ENCODE measurements around the gene NEDD1. TPM values are rescaled to one million over a fixed set of nuclear protein-coding genes. Genes with fewer than 3 reads are reported as not detected.
A peak's percentile ranks its signal among the peaks of the same experiment; 100 is the strongest.

The NEDD1 gene
- polyA plus RNA-seq, 2 of the 4 experiments (the other 2 are of a cell fraction), result 23.4 to 73.5 TPM

DNA sequence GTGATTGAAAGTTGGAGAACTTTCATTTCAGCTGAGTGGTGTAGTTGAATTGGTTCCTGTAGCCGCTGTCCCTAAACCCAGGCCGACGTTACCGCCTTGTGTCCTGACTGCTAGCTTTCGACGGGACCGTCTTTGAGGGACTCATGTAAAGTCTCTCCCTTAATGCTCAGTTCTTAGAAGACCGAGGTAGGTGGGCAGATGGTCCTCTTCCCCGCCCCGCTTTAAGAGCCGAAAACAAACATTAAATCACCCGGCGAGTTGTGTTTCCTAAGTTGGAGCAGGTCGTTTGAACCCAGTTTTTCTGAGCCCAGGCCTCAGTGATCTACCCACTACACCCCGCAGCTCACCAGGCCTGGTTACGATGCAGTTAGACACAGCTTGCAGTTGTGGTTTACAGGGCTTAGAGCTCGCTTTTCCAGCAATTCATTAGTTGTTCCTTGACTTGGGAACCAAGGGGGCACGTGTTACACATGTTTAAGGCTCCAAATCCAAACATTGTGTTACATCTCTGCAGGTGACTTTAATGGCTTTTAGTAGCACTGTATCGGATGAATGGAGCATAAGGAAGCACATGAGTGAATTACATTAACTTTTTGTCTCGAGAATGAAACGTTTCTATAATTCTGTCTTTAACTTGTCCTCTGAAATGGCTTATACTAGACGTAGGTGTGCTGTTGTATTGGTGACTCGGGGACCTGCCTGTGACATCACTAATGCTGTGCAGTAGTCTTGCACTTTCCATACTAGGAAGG lies 790 bp downstream of the NEDD1 start:
- CTCF ChIA-PET, result no interaction called here
- peak overlapping the region; percentile 90 to 94 for H3K27ac ChIP-seq
- no peaks in the 10 kb centered on the region for H3K9me3 ChIP-seq
- DNase-seq (ENCODE audit: low read depth in 1 of 2, low spot score in 1 of 2) (peak; percentile 13 to 26), ATAC-seq (peak; percentile 63 to 67), FAIRE-seq (no peak)
- 8% methylated on average over 23 of the region's 23 CpGs for WGBS (ENCODE audit: missing lambda C conversion rate)
- POLR2A ChIA-PET, result no interaction called here
- peak overlapping the region; percentile 79 for H3K4me2 ChIP-seq
- TF ChIP-seq HEYL (CRISPR knock-in tag; IDR thresholded peaks at IDR 0.05), result no peak
- peak overlapping the region; percentile 96 for H3K4me3 ChIP-seq
- H3K4me1 ChIP-seq, result peaks cover 9% of the 10 kb centered on the region

DNA sequence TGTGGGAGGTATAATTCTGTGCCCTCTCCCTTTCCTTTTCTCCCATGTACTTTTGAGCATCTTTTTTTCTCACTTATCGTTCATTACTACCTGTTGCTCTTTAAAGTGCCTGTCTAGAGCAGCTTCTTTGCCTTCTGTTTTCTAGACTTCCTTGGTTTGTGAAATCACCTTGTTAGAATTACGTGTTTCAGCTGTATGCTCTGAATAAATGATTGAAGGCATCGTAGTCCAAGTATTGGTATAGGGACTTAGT lies 1.3 kb downstream of the NEDD1 start:
- TF ChIP-seq, protein P1, sequence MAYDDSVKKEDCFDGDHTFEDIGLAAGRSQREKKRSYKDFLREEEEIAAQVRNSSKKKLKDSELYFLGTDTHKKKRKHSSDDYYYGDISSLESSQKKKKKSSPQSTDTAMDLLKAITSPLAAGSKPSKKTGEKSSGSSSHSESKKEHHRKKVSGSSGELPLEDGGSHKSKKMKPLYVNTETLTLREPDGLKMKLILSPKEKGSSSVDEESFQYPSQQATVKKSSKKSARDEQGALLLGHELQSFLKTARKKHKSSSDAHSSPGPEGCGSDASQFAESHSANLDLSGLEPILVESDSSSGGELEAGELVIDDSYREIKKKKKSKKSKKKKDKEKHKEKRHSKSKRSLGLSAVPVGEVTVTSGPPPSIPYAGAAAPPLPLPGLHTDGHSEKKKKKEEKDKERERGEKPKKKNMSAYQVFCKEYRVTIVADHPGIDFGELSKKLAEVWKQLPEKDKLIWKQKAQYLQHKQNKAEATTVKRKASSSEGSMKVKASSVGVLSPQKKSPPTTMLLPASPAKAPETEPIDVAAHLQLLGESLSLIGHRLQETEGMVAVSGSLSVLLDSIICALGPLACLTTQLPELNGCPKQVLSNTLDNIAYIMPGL (CRISPR knock-in tag; IDR thresholded peaks at IDR 0.05; ENCODE audit: borderline replicate concordance), result no peak
- TF ChIP-seq, protein P2, sequence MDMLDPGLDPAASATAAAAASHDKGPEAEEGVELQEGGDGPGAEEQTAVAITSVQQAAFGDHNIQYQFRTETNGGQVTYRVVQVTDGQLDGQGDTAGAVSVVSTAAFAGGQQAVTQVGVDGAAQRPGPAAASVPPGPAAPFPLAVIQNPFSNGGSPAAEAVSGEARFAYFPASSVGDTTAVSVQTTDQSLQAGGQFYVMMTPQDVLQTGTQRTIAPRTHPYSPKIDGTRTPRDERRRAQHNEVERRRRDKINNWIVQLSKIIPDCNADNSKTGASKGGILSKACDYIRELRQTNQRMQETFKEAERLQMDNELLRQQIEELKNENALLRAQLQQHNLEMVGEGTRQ (IDR thresholded peaks at IDR 0.05), result no peak
- TF ChIP-seq CEBPB (IDR thresholded peaks at IDR 0.05) (no peak), MYC (IDR thresholded peaks at IDR 0.05; ENCODE audit: borderline replicate concordance, low read length) (no peak), MAZ (IDR thresholded peaks at IDR 0.05; ENCODE audit: borderline replicate concordance, low read depth, low read length) (no peak), SREBF2 (IDR thresholded peaks at IDR 0.05) (no peak), KDM1A (IDR thresholded peaks at IDR 0.05; ENCODE audit: low read depth) (no peak), CBX8 (IDR thresholded peaks at IDR 0.05) (no peak), FOXS1 (CRISPR knock-in tag; IDR thresholded peaks at IDR 0.05) (no peak)
- TF ChIP-seq, protein P3, sequence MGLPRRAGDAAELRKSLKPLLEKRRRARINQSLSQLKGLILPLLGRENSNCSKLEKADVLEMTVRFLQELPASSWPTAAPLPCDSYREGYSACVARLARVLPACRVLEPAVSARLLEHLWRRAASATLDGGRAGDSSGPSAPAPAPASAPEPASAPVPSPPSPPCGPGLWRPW (IDR thresholded peaks at IDR 0.05), result no peak
- TF ChIP-seq, protein P4, sequence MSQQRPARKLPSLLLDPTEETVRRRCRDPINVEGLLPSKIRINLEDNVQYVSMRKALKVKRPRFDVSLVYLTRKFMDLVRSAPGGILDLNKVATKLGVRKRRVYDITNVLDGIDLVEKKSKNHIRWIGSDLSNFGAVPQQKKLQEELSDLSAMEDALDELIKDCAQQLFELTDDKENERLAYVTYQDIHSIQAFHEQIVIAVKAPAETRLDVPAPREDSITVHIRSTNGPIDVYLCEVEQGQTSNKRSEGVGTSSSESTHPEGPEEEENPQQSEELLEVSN (IDR thresholded peaks at IDR 0.05; ENCODE audit: borderline replicate concordance, low read depth), result no peak
- Histone ChIP-seq H3K9me3 (no peaks in the 10 kb centered on the region), H3K4me2 (peak overlapping the region; percentile 79), H3K4me3 (peak overlapping the region; percentile 96), H3K4me1 (peaks cover 9% of the 10 kb centered on the region), H3K27ac (peak overlapping the region in 1 of 2 experiments; percentile 90; a peak in 2 of 6 replicates)
- 87% methylated on average over 3 of the region's 3 CpGs for WGBS (ENCODE audit: missing lambda C conversion rate)
- no peak for ATAC-seq
- CTCF ChIA-PET, result no interaction called here
- POLR2A ChIA-PET, result no interaction called here
- no peak for FAIRE-seq
- no peak for DNase-seq (ENCODE audit: low read depth in 1 of 2, low spot score in 1 of 2)

DNA sequence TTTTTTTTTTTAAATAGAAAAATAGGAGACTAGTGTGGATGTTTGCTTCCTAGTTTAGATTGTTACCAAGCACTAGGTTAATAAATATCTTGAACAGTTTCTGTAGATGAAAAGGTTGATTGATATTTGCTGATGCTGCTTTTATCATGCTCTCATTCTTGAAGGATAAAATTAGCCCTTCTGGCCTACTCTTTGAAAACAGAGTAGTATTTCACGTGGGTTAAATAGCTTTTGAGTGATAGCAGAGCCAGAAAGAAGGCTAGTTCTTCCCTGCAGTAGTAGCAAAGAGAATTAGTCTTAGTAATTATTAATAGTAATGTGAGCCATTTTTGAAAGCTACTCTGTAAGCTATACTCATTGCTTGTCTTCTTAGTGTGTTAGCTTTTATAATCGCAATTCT lies 5.2 kb downstream of the NEDD1 start:
- Histone ChIP-seq H3K4me1 (peaks cover 6% of the 10 kb centered on the region), H3K9me3 (no peaks in the 10 kb centered on the region), H3K27ac (no peak overlapping the region), H3K4me3 (no peak overlapping the region), H3K4me2 (no peak overlapping the region)
- POLR2A ChIA-PET, result no interaction called here
- DNase-seq (ENCODE audit: low read depth in 1 of 2, low spot score in 1 of 2), result no peak
- no peak for FAIRE-seq
- CTCF ChIA-PET, result no interaction called here
- ATAC-seq, result no peak
- 86% methylated on average over 2 of the region's 2 CpGs for WGBS (ENCODE audit: missing lambda C conversion rate)
- TF ChIP-seq, protein P2 (IDR thresholded peaks at IDR 0.05), result no peak
- TF ChIP-seq MAFK (IDR thresholded peaks at IDR 0.05; ENCODE audit: partially characterized antibody), result peak; percentile 63

DNA sequence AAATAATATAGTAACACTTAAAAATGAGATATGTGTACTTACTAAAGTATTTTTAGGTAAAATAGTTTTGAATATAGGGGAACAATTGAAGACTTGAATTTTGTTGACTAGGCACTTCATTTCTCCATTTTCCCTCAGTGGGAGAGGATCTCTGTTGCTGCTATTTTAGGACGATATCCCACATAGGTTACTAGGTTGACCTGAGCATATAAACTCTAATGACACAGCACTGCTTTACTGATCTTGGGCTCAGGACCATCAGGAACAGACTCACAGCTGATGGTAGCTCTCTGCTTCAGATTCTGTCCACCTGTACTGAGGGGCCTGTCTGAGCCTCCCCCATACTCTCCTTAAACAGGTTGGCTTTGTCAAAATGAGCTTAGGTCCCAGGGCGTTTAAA lies 5.9 kb downstream of the NEDD1 start:
- no peaks in the 10 kb centered on the region for H3K9me3 ChIP-seq
- TF ChIP-seq GATA3 (IDR thresholded peaks at IDR 0.05; ENCODE audit: borderline replicate concordance) (no peak), MAFK (IDR thresholded peaks at IDR 0.05; ENCODE audit: partially characterized antibody) (peak; percentile 20)
- no peak for DNase-seq (ENCODE audit: low read depth in 1 of 2, low spot score in 1 of 2)
- no peak overlapping the region for H3K4me3 ChIP-seq
- ATAC-seq, result no peak
- ChIA-PET CTCF (no interaction called here), POLR2A (no interaction called here)
- peaks cover 6% of the 10 kb centered on the region for H3K4me1 ChIP-seq
- no peak for FAIRE-seq
- no peak overlapping the region for H3K27ac ChIP-seq
- 92% methylated on average over 2 of the region's 2 CpGs for WGBS (ENCODE audit: missing lambda C conversion rate)
- no peak overlapping the region for H3K4me2 ChIP-seq
